ENCODE measurements around the gene SMARCA2. TPM values are rescaled to one million over a fixed set of nuclear protein-coding genes. Genes with fewer than 3 reads are reported as not detected.

The SMARCA2 gene
- total RNA-seq, 4 donors from 2014 or later, result 84.8 to 164 (median 91.6) TPM

- TF ChIP-seq, protein P1, sequence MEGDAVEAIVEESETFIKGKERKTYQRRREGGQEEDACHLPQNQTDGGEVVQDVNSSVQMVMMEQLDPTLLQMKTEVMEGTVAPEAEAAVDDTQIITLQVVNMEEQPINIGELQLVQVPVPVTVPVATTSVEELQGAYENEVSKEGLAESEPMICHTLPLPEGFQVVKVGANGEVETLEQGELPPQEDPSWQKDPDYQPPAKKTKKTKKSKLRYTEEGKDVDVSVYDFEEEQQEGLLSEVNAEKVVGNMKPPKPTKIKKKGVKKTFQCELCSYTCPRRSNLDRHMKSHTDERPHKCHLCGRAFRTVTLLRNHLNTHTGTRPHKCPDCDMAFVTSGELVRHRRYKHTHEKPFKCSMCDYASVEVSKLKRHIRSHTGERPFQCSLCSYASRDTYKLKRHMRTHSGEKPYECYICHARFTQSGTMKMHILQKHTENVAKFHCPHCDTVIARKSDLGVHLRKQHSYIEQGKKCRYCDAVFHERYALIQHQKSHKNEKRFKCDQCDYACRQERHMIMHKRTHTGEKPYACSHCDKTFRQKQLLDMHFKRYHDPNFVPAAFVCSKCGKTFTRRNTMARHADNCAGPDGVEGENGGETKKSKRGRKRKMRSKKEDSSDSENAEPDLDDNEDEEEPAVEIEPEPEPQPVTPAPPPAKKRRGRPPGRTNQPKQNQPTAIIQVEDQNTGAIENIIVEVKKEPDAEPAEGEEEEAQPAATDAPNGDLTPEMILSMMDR (IDR thresholded peaks at IDR 0.05), result no peak
- DNase-seq (ENCODE audit: low spot score), result no peak
- ATAC-seq (ENCODE audit: low FRiP score), result peak; percentile 23
Observed at GRCh38 chr9:1978941-1979340, 36.2 kb upstream of the SMARCA2 start.

GRCh38 chr9:1979741-1980367, 35.3 kb upstream of the SMARCA2 start:
- DNase-seq (ENCODE audit: low spot score) (no peak), ATAC-seq (ENCODE audit: low FRiP score) (peak; percentile 73)
- TF ChIP-seq, protein P1 (IDR thresholded peaks at IDR 0.05), result no peak

DNA sequence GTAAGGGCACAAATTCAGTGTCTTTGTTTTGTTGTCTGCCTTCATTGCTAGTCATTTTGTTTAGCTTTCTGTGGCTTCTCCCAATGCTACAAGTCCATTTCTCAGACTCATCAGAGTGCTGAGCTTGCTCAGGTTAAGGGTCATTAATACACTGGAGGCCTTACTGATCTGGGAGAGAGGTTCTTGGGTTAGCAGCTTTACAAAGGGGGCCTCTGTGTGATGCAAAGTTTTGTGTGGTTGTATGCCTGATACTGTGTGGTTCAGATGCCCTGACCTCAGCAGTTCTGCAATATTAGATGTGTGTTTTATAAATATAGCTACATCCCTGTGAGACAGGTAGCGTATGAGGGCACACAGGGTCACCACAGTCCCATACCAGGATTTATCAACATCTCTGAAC, 34.8 kb upstream of the SMARCA2 start:
- ATAC-seq (ENCODE audit: low FRiP score) (no peak), DNase-seq (ENCODE audit: low spot score) (no peak)
- TF ChIP-seq, protein P1 (IDR thresholded peaks at IDR 0.05), result no peak

- no peak for ATAC-seq (ENCODE audit: low FRiP score)
- TF ChIP-seq, protein P1 (IDR thresholded peaks at IDR 0.05), result no peak
- no peak for DNase-seq (ENCODE audit: low spot score)
Observed at GRCh38 chr9:1982074-1982473, 33.1 kb upstream of the SMARCA2 start.

DNA sequence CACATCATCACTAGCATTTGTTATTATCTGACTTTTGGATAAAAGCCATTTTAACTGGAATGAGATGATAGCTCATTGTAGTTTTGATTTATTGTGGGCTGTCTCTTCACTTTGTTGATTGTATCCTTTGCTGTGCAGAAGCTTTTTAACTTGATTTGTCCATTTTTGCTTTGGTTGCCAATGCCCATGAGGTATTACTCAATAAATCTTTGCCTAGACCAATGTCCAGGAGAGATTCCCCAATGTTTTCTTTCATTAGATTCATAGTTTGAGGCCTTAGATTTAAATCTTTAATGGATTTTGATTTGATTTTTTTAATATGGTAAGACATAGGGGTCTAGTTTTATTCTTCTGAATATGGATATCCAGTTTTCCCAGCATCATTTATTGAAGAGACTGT, 28.8 kb upstream of the SMARCA2 start:
- TF ChIP-seq, protein P1 (IDR thresholded peaks at IDR 0.05), result no peak
- ATAC-seq (ENCODE audit: low FRiP score), result no peak
- DNase-seq (ENCODE audit: low spot score), result no peak

DNA sequence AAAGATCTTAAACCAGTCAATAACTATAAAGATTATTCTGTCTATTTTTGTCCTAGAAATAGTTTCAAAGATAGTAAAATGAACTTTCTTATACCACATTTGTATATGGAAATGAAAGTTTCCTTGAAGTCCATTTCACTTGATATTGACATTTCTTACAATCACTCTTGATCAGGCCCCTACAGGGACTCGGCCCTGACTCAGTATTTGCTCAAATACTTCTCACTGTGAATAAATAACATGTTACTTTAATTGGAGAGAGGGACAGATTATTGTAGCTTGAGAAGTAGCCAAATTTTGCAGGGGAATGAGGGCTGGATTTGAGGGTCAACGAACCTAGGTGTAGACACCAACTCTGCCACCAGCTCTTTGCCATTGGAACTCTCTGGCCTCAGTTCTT, 25.6 kb upstream of the SMARCA2 start:
- DNase-seq (ENCODE audit: low spot score) (no peak), ATAC-seq (ENCODE audit: low FRiP score) (no peak)
- TF ChIP-seq, protein P1 (IDR thresholded peaks at IDR 0.05), result no peak

- no peak for DNase-seq (ENCODE audit: low spot score)
- ATAC-seq (ENCODE audit: low FRiP score), result no peak
- TF ChIP-seq, protein P1 (IDR thresholded peaks at IDR 0.05), result no peak
Observed at GRCh38 chr9:1994180-1994579, 21.0 kb upstream of the SMARCA2 start.

Data from omental fat pad (tissue), 4 donors.